IPS DF 6.9 (cell line): Measurements from ENCODE around the gene GORASP2.

Experiments used
- DNase-seq: peaks from one replicate; pipeline ENCODE4 v3.0.0-alpha.2; 2013; ENCODE audit warnings: low read depth, low spot score
- H3K27ac ChIP-seq: one replicate; pipeline ENCODE4 v1.5.1; 2013; ENCODE audit warnings: low read length, control low read depth
- H3K27me3 ChIP-seq: 2 replicates; pipeline ENCODE4 v1.6.1; 2013; ENCODE audit warnings: mild to moderate bottlenecking, low read length; ENCODE audit not compliant: control insufficient read depth, insufficient read depth
- H3K36me3 ChIP-seq: 2 replicates; pipeline ENCODE4 v1.6.1; 2013; ENCODE audit warnings: low read length; ENCODE audit not compliant: control insufficient read depth, insufficient read depth
- H3K4me1 ChIP-seq: 2 replicates; pipeline ENCODE4 v1.6.1; 2013; ENCODE audit warnings: low read length; ENCODE audit not compliant: control insufficient read depth, insufficient read depth
- H3K4me3 ChIP-seq: 2 replicates; pipeline ENCODE4 v1.5.1; 2013; ENCODE audit warnings: mild to moderate bottlenecking, low read length
- H3K9me3 ChIP-seq: 2 replicates; pipeline ENCODE4 v1.6.1; 2013; ENCODE audit warnings: low read length, inconsistent platforms; ENCODE audit not compliant: control insufficient read depth, insufficient read depth
- WGBS: extraction: QIAGEN DNeasy Blood & Tissue Kit; methylation state at CpG from one replicate; pipeline ENCODE4 v1.1.7; 2013; ENCODE audit warnings: mixed read lengths, missing lambda C conversion rate; ENCODE audit not compliant: insufficient read length, insufficient coverage; 5-methylcytosine and 5-hydroxymethylcytosine counted together

GORASP2 gene

GRCh38 chr2:170965446-170966225 is 36.6 kb downstream of the GORASP2 start:
- Histone ChIP-seq H3K27me3 (no peaks in the 10 kb centered on the region), H3K9me3 (no peaks in the 10 kb centered on the region), H3K27ac (no peak overlapping the region), H3K4me1 (no peaks in the 10 kb centered on the region; the same call in 1 of the 2 replicates), H3K36me3 (peaks cover 22% of the 10 kb centered on the region; the same call in 1 of the 2 replicates), H3K4me3 (no peak overlapping the region)
- WGBS: no CpG with 5 or more reads among the region's 20 CpGs
- DNase-seq: no peak

- Histone ChIP-seq H3K4me1 (no peaks in the 10 kb centered on the region; the same call in 1 of the 2 replicates), H3K27me3 (no peaks in the 10 kb centered on the region), H3K9me3 (no peaks in the 10 kb centered on the region), H3K4me3 (no peak overlapping the region), H3K27ac (no peak overlapping the region), H3K36me3 (peaks cover 18% of the 10 kb centered on the region; the same call in 1 of the 2 replicates)
- WGBS: no CpG with 5 or more reads among the region's 13 CpGs
- DNase-seq: no peak
Measured at GRCh38 chr2:170966648-170967396, 37.8 kb downstream of the GORASP2 start.

GRCh38 chr2:170967553-170967952 is 38.5 kb downstream of the GORASP2 start:
- H3K4me3 ChIP-seq: no peak overlapping the region
- WGBS: 100% methylated on average over 1 of the region's 5 CpGs
- H3K9me3 ChIP-seq: no peaks in the 10 kb centered on the region
- no peaks in the 10 kb centered on the region; the same call in 1 of the 2 replicates for H3K4me1 ChIP-seq
- H3K27ac ChIP-seq: no peak overlapping the region
- H3K36me3 ChIP-seq: peaks cover 18% of the 10 kb centered on the region; the same call in 1 of the 2 replicates
- no peaks in the 10 kb centered on the region for H3K27me3 ChIP-seq
- DNase-seq: no peak

- H3K27ac ChIP-seq: no peak overlapping the region
- WGBS: no CpG with 5 or more reads among the region's 12 CpGs
- H3K36me3 ChIP-seq: peaks cover 16% of the 10 kb centered on the region; the same call in 1 of the 2 replicates
- no peaks in the 10 kb centered on the region for H3K27me3 ChIP-seq
- DNase-seq: no peak
- H3K9me3 ChIP-seq: no peaks in the 10 kb centered on the region
- H3K4me3 ChIP-seq: no peak overlapping the region
- no peaks in the 10 kb centered on the region; the same call in 1 of the 2 replicates for H3K4me1 ChIP-seq
Measured at GRCh38 chr2:170968205-170969003, 39.4 kb downstream of the GORASP2 start.

GRCh38 chr2:170969030-170969429 is 40.0 kb downstream of the GORASP2 start:
- H3K4me1 ChIP-seq: no peaks in the 10 kb centered on the region; the same call in 1 of the 2 replicates
- no peaks in the 10 kb centered on the region for H3K27me3 ChIP-seq
- H3K36me3 ChIP-seq: peaks cover 14% of the 10 kb centered on the region; the same call in 1 of the 2 replicates
- no peak overlapping the region for H3K4me3 ChIP-seq
- WGBS: no CpG with 5 or more reads among the region's 2 CpGs
- H3K9me3 ChIP-seq: no peaks in the 10 kb centered on the region
- DNase-seq: no peak
- H3K27ac ChIP-seq: no peak overlapping the region

GRCh38 chr2:170969872-170970496 is 40.9 kb downstream of the GORASP2 start:
- no CpG with 5 or more reads among the region's 10 CpGs for WGBS
- Histone ChIP-seq H3K27ac (no peak overlapping the region), H3K4me1 (peaks cover 1% of the 10 kb centered on the region; the same call in 1 of the 2 replicates), H3K4me3 (no peak overlapping the region), H3K27me3 (no peaks in the 10 kb centered on the region), H3K9me3 (no peaks in the 10 kb centered on the region), H3K36me3 (peaks cover 14% of the 10 kb centered on the region; the same call in 1 of the 2 replicates)
- no peak for DNase-seq

GRCh38 chr2:170971071-170971470 is 42.0 kb downstream of the GORASP2 start:
- no CpG with 5 or more reads among the region's 3 CpGs for WGBS
- DNase-seq: no peak
- H3K4me1 ChIP-seq: peaks cover 3% of the 10 kb centered on the region; the same call in 1 of the 2 replicates
- no peak overlapping the region for H3K27ac ChIP-seq
- no peaks in the 10 kb centered on the region for H3K27me3 ChIP-seq
- H3K9me3 ChIP-seq: no peaks in the 10 kb centered on the region
- H3K4me3 ChIP-seq: no peak overlapping the region
- H3K36me3 ChIP-seq: peaks cover 7% of the 10 kb centered on the region; the same call in 1 of the 2 replicates

GRCh38 chr2:170972296-170973224 is 43.5 kb downstream of the GORASP2 start:
- Histone ChIP-seq H3K4me3 (no peak overlapping the region), H3K27me3 (no peaks in the 10 kb centered on the region), H3K36me3 (no peaks in the 10 kb centered on the region), H3K27ac (no peak overlapping the region), H3K4me1 (peaks cover 3% of the 10 kb centered on the region; the same call in 1 of the 2 replicates), H3K9me3 (no peaks in the 10 kb centered on the region)
- DNase-seq: no peak
- no CpG with 5 or more reads among the region's 20 CpGs for WGBS

GRCh38 chr2:170973225-170973491 is 44.1 kb downstream of the GORASP2 start:
- no peak for DNase-seq
- H3K4me3 ChIP-seq: peak overlapping the region; percentile 26; the same call in 1 of the 2 replicates
- H3K27me3 ChIP-seq: no peaks in the 10 kb centered on the region
- H3K9me3 ChIP-seq: no peaks in the 10 kb centered on the region
- no peak overlapping the region for H3K27ac ChIP-seq
- H3K4me1 ChIP-seq: peaks cover 3% of the 10 kb centered on the region; the same call in 1 of the 2 replicates
- H3K36me3 ChIP-seq: no peaks in the 10 kb centered on the region
- 100% methylated on average over 1 of the region's 12 CpGs for WGBS
